Gastrocnemius medialis (tissue), 4 donors: ENCODE data around the gene GTPBP6.

Experiments
- CTCF ChIP-seq, 5 experiments: fragments of 450-650 bp in 3 of 5; fragments of 200-600 bp in 2 of 5; sonication (generic) in 2 of 5; IDR thresholded peaks in 4 of 5; conservative IDR thresholded peaks in 1 of 5; 1 replicate in 4 of 5; 2 replicates in 1 of 5; pipeline ENCODE4 v1.5.1; 2016 to 2019; ENCODE audit warnings: antibody characterized with exemption in 5 of 5, mild to moderate bottlenecking in 3 of 5, moderate library complexity in 3 of 5
- POLR2A ChIP-seq, 2 donors: fragments of 450-650 bp; IDR thresholded peaks; one replicate each; pipeline ENCODE4 v1.6.1; 2017; ENCODE audit warnings: antibody characterized with exemption in 2 of 2, mild to moderate bottlenecking in 2 of 2, moderate library complexity in 2 of 2

GRCh38 chrX:331151-331824 is 12.7 kb upstream of the GTPBP6 start:
- TF ChIP-seq POLR2A (IDR thresholded peaks at IDR 0.05), result no peak
- TF ChIP-seq CTCF (IDR thresholded peaks at IDR 0.05 in 4 of 5, conservative IDR thresholded peaks at IDR 0.05 in 1 of 5), result no peak
